T-helper 2 cell treated with Interferon-gamma antibody and Interleukin-4, amounts not matched to agents 100 ng/mL and 5 ng/mL, for 36 hours (primary cell): ENCODE results near the gene PTH1R. TPM values are rescaled to one million over a fixed set of nuclear protein-coding genes. Genes with fewer than 3 reads are reported as not detected.

Source experiments
- intact Hi-C: fragments of 100-400 bp; cut with micrococcal nuclease; formaldehyde crosslinking; loops from one replicate; pipeline ENCODE4 v1.15.1; 2023
- total RNA-seq: library from RNA; stranded (reverse); gene quantifications from 2 replicates; pipeline ENCODE4 v1.2.3, GENCODE V29; 2022

The PTH1R gene
- total RNA-seq, 1 donor from 2014 or later, result not detected

DNA sequence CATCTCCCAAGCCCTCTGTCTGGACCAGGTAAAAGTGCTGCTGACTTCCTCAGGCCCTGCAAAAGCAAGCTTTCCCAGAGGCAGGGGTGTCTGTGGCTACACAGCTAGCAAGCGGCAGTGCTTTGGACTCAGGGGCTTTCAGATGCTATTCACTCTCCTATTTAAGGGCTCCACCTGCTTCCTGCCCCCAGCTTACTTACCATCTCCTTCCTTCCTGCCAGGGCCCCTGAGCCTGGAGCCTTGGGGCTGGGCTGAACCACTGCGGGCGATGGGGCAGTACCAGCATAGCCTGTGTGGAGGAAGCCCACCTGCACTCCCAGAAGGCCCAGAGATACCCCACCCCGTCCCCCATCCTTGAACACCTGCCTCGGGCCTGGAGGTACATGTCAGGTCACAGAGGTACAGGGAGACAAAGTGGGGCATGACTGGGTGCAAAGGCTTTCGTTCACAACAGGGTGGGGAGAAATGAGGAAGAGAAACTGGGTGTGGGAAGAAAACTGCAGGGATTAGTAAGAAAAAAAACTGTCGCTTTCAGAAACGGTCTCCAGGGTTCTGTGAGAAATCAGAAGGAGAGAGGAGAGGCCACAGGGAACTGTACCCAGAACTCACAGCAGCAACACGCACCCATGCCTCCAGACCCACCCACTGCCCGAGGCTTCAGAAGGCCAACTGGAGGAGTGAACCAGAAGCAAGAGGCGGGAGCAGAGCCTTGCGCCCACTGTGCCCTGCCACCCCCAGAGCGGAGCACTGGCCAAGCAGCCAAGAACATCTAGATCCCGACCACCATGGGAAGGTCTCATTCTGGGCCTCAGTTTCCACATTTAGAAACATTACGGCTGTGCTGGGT lies 49.6 kb downstream of the PTH1R start:
- intact Hi-C loops, result loop anchor here (5.0 kb wide), 1 partner anchor 60 kb away; no protein-coding TSS in a partner anchor

DNA sequence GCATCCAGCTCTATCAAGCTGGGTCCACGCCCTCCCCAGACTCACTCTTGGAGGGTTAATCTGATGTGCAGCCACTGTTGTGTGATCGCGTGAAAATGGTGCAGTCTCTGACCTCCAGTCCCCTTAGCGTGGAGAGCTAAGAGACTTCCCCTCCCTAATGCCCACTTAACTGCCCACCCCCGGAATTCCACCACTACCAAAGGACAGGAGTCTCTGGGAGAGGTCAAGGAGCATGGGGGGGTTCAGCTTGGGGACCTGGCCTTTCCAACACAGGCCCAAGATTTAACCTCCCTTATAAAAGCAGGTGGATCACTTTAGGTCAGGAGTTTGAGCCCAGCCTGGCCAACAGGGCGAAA lies 50.2 kb downstream of the PTH1R start:
- intact Hi-C loops, result loop anchor here (5.0 kb wide), 1 partner anchor 60 kb away; no protein-coding TSS in a partner anchor

DNA sequence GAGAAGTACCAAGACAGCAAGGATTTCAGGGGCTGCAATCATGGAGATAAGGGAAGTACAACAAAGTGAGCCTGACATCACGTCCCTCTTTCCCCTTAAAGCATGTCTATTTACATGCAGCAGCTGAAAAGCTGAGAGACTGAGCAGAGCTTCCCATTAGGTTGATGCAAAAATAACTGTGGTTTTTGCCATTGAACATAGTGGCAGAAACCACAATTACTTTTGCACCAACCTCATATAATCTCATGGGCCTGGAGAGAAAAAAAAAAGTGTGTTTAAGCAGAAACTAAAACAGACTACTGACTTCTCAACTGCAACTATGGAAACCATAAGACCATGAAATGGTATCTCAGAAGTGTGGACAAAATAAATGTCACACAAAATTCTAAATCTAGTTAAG lies 50.8 kb downstream of the PTH1R start:
- intact Hi-C loops, result loop anchor here (5.0 kb wide), 1 partner anchor 59 kb away; no protein-coding TSS in a partner anchor

DNA sequence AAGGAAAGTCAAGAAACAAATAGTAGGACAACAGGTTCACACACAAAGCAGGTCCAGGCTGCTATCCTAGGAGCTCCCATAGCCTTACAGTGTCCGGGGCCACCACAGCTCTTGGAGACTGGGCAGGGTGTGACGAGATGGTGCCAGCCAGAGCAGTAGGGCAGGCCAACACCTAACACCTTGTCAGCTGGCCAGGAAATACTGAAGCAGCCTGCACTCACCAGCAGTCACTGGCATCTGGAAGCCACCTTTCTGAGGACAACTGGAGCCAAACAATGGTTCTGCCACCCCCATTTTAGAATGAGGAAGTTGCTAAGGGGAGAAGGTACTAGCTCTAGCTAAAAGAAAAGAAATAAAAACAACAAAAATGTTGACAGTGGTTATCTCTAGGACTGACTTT lies 51.8 kb downstream of the PTH1R start:
- intact Hi-C loops, result loop anchor here (5.0 kb wide), 1 partner anchor 58 kb away; no protein-coding TSS in a partner anchor

DNA sequence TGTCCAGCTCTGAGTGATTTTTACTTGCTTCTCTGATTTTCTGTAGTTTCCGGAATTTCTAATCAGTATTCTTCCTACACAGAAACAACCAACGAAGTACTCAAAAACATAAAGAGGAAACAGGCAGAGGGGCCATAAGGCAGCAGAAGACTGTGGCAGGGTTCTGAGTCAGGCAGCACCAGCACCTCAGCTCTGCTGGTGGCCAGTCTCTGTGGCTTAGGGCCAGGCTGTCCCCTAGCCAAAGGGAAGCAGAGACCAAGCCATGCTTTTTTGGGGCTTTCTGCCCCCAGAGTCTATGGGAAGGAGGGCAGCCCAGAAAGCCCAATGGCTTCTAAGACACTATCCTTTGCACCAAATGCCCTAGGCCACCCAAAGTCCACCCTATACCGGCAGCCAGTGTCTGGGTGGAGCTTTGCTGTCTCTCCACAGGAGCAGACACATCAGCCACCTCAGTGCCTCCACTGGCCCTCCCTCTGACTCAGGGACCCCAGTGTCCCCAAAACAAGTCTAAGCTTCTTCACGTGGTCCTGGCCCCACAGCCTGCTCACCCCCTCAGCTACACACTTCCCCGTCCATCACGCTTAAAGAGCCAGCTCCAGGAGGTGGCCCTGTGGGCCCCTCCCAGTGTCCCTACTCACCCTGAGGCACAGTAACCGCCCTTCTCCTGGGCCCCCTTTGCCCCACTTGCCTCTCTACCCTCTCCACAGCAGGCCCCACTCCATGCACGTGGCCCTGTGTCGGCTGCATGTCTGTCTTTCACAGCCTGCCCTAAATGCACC lies 52.8 kb downstream of the PTH1R start:
- intact Hi-C loops, result no loop called here

DNA sequence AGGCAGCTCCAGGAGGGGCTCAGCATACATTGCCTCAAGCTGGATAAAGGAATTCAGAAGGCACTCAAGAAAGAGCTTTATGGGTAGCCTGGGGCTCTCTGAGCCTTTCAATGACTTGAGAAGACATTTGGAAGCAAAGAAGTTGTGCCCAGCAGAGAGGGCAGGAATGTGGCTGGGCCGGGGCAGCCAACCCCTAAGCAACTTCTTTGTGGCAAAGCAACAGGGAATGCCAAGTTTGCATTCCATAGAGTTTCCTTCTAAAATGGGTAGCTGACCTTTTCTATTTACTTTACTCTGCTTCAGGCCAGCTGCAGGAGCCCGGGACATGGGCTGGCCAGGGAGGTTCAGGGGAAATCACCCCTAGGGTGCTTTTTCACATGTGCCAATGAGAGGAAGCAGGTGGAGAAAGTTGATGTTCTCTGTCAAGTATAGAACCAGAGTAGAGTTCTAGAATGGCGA lies 53.5 kb downstream of the PTH1R start:
- intact Hi-C loops, result no loop called here

DNA sequence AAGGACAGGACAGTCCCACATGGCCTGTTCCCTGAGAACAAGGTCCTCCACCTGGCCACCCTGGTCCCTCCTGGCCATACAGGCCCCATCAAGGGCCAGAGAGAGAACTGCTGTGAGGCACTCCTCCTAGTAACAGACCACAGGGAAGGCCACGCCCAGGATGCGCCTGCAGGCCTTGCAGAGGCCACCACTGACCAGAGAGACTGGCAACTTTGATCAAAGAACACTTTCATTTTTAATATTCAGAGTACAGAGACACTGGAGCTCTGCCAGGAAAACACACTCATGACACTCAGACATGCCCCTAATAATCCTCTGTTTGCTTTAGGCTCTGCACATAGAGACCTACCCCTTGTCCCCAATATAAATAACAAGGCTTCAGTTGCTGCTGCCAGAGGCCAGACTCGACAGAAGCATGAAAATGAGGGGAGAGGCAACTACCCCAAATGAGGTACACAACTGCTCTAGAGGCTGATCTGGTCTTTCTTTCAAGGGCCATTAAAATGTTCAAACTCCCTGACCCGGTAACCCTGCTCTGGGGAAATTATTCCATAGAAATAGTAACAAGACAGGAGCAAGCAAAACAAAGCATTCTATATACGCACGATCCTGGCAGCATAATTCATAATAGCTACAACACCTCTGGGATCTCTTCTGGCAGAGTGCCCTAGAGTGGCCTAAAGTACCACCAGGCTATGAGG lies 54.3 kb downstream of the PTH1R start:
- intact Hi-C loops, result no loop called here

DNA sequence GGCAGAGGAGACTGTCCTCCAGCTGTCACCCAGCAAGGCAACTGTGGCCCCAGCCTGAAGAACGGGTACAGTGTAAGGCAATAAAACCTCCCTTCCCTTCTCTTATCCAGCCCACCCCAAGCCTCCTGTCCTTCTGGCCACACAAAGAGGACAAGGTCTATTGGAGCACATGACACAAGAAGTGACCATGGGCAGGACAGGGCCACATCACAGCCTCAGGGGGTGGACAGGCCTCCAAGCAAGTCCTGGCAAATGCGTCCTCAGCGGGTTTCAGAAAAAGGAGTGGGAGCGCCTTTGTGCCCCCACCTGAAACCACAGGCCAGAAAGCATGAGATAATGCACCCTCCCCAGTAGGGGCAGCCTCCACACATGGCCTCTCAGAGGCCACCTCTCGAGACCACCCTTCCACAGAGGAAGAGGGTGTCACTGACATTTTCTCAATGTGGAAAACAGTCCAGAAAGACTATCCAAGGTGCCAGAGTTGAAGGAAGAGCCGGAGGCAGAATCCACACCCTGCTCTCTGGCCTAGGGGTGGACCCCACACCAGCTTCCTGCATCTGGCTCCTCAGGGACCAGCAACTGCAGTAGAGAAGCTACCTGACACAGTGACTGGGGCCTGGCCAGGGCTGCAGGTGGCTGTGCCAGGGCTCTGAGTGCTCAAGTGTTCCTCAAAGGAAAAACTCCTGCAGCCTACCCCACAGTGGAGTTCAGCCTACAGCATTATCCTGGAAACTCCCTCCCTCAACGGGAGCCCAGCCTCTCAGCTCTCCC lies 55.1 kb downstream of the PTH1R start:
- intact Hi-C loops, result no loop called here

DNA sequence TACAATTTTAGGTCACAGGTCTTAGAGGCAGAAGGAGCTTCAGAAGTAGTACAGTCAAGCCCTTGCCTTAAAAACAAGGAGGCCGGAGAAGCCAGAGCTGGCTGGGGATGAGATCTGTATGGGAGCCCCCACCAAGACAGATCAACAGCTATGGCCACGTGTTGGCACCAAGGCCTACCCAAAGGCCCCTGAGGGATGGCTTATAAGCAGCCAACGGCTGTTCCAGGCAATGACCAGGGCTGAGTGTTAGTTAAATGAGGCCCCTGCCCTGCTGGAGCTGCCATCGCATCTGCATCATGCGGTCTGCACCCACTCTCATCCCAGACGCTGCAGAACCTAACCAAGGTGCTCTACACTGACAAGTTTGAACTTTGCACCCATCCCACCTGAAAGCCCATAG lies 55.7 kb downstream of the PTH1R start:
- intact Hi-C loops, result no loop called here

DNA sequence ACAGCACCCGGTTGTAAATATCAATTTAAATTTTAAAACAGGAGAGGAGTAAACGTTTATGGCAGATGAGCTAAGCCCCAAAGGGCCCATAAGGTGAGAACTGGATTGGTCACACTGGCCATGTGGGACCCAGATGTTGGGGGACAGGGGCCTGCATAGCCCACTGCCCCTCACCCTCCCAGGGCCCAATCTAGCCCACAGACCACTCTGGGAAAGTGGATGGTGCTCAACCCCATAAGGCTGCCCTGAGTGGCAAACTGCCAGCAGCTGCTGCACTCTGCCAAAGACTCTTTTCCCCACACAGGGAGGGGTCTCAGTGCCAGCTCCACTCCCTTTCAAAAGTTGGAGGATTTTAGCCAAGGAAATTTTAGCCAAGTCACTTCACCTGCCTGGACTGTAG lies 56.6 kb downstream of the PTH1R start:
- intact Hi-C loops, result no loop called here

DNA sequence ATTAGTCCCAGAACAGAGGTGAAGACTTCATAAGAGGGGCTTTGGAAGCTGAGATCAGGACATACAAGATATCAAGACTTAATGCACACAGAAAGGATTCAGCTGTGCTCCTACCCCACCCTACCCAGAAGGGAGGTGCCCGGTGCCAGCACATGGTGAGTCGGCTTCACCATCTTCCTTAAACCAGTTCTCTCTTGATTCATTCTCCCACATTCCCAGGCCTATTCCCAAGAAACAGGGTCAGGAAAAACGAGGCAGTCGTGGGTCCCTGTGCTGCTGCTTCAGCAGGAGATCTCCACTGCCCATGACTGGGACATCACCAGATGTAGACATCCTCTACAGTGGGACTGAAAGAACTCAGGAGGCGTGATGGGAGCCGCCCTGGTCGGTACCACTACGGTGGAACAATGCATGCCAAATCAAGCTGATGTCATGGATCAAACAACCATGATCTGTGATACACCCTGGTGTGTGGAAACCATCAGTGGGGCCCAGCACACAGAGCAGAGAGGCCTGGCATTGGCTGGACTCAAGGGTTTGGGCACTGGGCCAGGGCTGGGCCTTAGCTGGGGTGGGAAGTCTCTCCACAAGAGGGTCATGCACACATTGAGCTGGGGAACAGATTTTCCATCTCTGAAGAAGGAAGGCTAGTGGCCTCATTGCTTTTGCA lies 57.1 kb downstream of the PTH1R start:
- intact Hi-C loops, result no loop called here

DNA sequence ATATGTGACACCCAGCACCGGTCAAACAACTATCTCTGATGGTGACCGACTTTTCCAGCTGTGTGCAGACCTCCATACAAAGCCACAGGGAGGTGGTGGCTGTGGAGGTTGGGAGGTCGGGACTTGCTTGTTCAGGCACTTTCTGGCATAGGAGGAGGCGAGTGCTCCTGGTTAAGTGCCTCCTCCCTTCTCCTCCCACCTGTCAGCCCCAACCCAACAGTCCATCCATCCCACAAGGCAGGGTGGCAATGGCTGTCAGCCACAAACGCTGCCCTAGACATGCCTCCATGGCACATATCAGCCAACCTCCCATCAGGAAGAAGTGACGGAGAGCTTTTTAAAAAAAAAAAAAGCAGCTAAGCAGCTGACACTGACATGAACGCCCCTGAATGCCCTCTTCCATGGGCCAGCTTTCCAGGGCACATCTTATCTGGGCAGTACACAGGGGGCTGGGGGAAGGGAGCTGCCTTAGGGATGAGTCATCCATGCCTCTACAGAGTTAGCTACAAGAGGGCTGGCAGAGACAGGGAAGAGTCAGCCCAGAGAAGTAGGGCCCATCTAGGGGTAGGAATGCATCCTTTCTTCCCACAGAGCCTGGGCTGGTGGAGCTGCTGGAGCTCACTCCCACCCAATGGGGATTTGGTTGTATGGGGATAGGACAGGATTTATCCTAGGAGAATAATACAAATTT lies 57.8 kb downstream of the PTH1R start:
- intact Hi-C loops, result no loop called here

DNA sequence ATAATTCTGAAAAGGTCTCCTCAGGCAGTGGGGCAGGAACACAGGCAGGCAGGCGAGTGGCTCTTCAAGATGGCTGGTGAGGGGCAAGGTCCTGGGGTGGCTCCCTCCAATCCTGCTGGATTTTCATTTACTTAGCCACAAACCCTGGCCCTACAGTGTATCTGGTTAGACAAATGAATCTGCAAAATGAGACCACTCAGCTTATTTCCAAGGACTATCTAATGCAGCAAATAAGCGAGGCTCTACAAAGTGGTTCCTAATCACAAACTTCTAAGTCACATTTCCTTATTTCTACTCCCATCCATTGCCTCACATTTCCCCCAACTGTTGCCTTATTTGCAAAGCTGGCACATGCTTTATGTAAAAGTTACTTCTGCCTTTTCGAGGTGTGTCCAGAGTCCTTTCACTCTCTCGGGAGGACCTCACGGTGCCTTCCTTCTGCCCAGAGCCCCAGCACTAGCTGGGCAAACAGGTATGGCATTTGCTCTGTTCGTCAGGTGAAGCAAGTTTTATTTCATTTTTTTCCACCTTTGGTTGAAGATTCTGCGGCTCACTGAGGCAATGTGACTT lies 58.6 kb downstream of the PTH1R start:
- intact Hi-C loops, result no loop called here

DNA sequence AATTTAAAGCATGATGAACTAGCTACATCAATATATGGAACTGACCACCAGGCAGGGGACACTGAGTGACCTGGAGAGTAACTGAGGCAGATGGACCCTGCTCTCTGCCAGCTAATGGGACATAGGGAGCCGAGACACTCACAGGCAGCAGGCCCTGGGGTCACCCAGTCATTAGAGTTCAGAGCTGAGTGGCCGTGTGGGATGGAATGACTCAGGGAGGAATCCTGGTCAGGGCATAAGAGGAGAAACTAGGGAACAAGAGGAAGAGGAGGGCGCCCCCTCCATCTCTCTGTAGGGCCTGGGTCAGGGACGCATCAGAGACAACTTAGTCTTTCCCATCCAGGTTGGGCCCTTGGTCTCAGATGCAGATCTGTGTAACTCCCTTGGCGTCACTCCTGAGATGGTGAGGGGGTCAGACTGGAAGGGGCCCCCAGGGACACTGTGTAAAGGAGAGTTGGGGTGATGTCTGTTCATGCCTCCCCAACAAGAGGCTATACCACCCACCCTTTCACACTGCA lies 59.3 kb downstream of the PTH1R start:
- intact Hi-C loops, result no loop called here

DNA sequence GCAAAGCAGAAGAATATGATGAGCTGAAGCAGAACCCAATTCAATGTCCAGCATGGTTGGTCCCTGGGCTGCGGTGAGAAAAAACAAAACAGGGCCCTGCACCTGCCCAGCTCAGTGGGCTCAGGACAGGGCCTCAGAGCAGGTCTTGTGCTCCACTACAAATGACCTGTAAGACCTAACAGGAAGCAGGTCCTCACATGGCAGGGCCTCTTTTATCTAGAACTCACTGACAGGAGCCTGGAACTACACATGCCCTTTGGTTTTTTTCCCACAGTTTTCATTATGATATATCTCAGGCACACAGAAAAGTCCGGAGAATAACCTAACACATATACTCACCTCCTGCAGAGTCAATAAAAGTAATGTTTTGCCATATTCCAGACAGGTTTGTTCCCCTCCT lies 60.6 kb downstream of the PTH1R start:
- intact Hi-C loops, result no loop called here

DNA sequence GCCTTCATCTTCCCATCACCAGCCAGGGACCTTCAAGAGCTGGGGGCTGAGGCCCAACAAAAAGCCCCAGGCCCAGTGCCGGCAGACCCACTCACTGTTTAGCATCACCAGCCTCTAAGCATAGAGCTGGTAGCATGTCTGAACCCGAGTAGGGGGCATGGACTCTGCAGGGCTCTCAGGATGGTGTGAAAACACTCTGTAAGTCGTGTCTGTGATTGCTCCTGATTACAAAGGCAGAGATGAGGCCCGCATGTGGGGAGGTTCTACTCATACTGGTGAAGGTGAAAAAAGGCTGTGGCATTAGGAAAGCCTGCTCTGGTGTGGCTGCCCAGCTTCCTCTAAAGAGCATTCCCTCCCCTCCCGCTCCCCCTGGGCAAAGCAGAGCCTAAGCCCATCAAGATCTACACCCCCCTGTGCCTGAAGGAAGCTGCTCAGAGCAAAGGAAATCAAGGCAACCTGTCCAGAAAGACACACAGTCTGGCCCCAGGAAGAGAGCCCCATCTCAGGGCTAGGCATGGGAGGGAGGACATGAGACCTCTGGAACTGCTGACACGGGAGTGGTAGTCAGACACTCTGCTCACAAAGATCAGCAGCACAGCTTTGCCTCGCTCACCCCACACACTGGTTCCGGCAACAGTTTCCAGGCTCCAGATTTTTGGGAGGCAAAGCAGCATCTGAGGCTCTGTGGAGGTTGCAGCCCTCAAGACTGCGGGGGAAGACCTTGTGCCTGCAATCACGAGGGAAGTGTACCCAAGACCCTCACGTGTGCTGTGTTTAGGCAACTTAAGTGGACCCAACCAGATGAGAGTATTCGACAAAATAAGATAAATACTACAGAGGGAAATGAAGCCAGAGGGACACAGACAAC lies 62.3 kb downstream of the PTH1R start:
- intact Hi-C loops, result no loop called here

DNA sequence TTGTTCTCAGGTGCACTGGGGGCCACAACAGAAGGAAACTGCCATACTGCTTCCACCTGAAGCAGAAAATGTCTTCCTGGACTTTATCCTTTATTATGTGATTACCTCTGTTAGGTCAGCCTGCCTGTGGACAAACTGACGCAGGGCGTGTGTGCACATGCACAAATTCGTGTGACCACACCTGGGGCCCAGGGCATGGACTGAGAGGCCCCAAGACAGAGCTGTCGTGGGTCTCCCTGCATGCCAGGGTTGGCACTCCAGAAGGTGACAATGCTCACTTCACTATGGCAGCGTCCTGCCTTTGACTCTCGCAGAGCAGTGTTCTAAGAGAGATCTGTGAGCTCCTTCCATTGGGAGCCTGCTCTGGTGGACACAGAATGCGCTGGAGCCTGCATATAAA lies 64.6 kb downstream of the PTH1R start:
- intact Hi-C loops, result no loop called here
